Right hindlimb (tissue), 1 donor: ENCODE measurements around the gene HSFX3.
"Not testable (repeated sequence)": the region's sequence is repeated elsewhere in the genome, so short reads cannot be mapped to it uniquely, and the experiment has no call there.

Experiments used
- DNase-seq: peaks from one replicate; pipeline ENCODE4 v3.0.0-alpha.2; 2018

Gene HSFX3

GRCh38 chrX:149541521-149542047 is 8.1 kb downstream of the HSFX3 start:
- DNase-seq = no peak

GRCh38 chrX:149540621-149541520 is 8.9 kb downstream of the HSFX3 start, which contains the start of gene EOLA1:
EOLA1 (plus strand) TSS chrX:149541012; CDS start chrX:149545631, 4,619 bp downstream.
- DNase-seq = peak; percentile 92

- peak; percentile 95 for DNase-seq
Measured at GRCh38 chrX:149540131-149540620, 9.5 kb downstream of the HSFX3 start.

GRCh38 chrX:149539283-149540130 is 10.2 kb downstream of the HSFX3 start:
- DNase-seq = peak; percentile 95

- DNase-seq = not testable (repeated sequence)
Measured at GRCh38 chrX:149537474-149537873, 12.2 kb downstream of the HSFX3 start.

- not testable (repeated sequence) for DNase-seq
Measured at GRCh38 chrX:149534926-149535602, 14.7 kb downstream of the HSFX3 start.

GRCh38 chrX:149533999-149534398 is 15.7 kb downstream of the HSFX3 start:
- DNase-seq = not testable (repeated sequence)

GRCh38 chrX:149532868-149533267 is 16.9 kb downstream of the HSFX3 start:
- not testable (repeated sequence) for DNase-seq

GRCh38 chrX:149531599-149531998 is 18.1 kb downstream of the HSFX3 start:
- no peak for DNase-seq

- DNase-seq = no peak
Measured at GRCh38 chrX:149528381-149528780, 21.3 kb downstream of the HSFX3 start.

- DNase-seq = no peak
Measured at GRCh38 chrX:149527705-149528104, 22.0 kb downstream of the HSFX3 start.

GRCh38 chrX:149526318-149527033 is 23.2 kb downstream of the HSFX3 start:
- DNase-seq = not testable (repeated sequence)

- not testable (repeated sequence) for DNase-seq
Measured at GRCh38 chrX:149525903-149526302, 23.8 kb downstream of the HSFX3 start.

GRCh38 chrX:149525389-149525788 is 24.3 kb downstream of the HSFX3 start:
- DNase-seq = peak; percentile 32

- no peak for DNase-seq
Measured at GRCh38 chrX:149522916-149523315, 26.8 kb downstream of the HSFX3 start.

- no peak for DNase-seq
Measured at GRCh38 chrX:149521438-149521837, 28.3 kb downstream of the HSFX3 start.

GRCh38 chrX:149520636-149521277 is 29.0 kb downstream of the HSFX3 start:
- not testable (repeated sequence) for DNase-seq

- DNase-seq = no peak
Measured at GRCh38 chrX:149518236-149518635, 31.5 kb downstream of the HSFX3 start.

- no peak for DNase-seq
Measured at GRCh38 chrX:149517308-149517707, 32.4 kb downstream of the HSFX3 start.

GRCh38 chrX:149516604-149517003 is 33.1 kb downstream of the HSFX3 start:
- DNase-seq = no peak

- DNase-seq = no peak
Measured at GRCh38 chrX:149515954-149516602, 33.6 kb downstream of the HSFX3 start.
